GM12872 (cell line): ENCODE measurements around the gene RASIP1.

Experiments
- TF ChIP-seq, protein P1 (sequence below): IDR thresholded peaks from 3 replicates; pipeline ENCODE4 v1.5.1; 2011; ENCODE audit warnings: low read depth, mild to moderate bottlenecking, low read length, moderate library complexity; ENCODE audit not compliant: insufficient read depth

The RASIP1 gene, protein sequence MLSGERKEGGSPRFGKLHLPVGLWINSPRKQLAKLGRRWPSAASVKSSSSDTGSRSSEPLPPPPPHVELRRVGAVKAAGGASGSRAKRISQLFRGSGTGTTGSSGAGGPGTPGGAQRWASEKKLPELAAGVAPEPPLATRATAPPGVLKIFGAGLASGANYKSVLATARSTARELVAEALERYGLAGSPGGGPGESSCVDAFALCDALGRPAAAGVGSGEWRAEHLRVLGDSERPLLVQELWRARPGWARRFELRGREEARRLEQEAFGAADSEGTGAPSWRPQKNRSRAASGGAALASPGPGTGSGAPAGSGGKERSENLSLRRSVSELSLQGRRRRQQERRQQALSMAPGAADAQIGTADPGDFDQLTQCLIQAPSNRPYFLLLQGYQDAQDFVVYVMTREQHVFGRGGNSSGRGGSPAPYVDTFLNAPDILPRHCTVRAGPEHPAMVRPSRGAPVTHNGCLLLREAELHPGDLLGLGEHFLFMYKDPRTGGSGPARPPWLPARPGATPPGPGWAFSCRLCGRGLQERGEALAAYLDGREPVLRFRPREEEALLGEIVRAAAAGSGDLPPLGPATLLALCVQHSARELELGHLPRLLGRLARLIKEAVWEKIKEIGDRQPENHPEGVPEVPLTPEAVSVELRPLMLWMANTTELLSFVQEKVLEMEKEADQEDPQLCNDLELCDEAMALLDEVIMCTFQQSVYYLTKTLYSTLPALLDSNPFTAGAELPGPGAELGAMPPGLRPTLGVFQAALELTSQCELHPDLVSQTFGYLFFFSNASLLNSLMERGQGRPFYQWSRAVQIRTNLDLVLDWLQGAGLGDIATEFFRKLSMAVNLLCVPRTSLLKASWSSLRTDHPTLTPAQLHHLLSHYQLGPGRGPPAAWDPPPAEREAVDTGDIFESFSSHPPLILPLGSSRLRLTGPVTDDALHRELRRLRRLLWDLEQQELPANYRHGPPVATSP

DNA sequence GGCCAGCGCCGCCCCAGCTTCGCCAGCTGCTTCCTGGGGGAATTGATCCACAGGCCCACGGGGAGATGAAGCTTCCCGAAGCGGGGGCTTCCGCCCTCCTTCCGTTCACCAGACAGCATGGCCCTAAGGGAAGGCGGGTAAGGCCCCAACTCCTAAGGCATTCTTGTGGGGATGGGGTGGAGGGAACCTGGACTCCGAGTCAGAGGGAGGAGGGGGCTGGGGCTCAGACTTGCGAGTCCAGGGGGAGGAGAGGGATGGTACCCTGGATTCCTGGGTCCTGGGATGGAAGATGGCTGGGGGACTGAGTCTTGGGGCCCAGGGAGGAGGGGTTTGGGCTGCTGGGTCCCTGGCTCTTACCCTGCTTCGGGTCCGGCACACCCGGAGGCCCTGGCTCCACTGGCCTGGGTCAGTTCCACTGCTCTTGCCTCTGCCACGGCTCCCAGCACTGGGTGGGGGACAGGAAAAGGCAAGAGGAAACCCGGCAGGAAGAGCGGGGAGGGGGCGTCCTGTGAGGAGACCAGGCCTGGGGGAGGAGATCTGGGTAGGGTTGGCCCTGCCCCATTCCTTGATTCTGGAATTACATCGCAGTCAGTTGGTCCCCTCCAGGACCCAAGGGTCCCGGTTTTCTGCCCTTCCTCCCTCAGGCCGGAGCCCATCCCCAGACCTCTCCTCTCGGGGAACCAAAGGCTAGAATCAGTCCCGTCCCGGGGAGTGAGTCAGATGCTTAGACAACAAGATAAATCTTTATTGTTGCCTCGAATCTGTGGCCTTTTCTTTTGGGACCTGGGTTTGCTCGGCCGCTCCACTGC is at the start of gene RASIP1:
TSS of gene RASIP1 (minus strand) at position 447 of the 809 bp plus-strand sequence. CDS start at position 119, 328 bp downstream.
- TF ChIP-seq, protein P1, sequence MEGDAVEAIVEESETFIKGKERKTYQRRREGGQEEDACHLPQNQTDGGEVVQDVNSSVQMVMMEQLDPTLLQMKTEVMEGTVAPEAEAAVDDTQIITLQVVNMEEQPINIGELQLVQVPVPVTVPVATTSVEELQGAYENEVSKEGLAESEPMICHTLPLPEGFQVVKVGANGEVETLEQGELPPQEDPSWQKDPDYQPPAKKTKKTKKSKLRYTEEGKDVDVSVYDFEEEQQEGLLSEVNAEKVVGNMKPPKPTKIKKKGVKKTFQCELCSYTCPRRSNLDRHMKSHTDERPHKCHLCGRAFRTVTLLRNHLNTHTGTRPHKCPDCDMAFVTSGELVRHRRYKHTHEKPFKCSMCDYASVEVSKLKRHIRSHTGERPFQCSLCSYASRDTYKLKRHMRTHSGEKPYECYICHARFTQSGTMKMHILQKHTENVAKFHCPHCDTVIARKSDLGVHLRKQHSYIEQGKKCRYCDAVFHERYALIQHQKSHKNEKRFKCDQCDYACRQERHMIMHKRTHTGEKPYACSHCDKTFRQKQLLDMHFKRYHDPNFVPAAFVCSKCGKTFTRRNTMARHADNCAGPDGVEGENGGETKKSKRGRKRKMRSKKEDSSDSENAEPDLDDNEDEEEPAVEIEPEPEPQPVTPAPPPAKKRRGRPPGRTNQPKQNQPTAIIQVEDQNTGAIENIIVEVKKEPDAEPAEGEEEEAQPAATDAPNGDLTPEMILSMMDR = no peak

DNA sequence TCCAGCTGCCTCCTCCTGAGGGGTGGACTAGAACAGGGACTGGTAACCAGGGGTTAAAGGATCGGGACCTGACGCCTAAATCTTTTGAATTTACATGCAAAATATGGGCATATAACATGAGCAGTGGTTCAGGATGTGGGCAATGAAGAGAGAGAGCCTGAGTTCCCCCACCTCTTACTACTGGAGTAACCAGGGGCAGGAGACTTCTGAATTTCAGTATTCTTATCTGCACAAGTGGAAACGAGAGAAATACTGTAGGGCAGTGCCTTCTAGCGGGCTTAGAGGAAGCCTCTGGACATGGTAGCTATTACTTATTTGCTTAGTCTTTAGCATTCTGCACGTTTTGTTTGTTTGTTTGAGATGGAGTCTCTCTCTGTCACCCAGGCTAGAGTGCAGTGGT is 44.1 kb upstream of the RASIP1 start:
- TF ChIP-seq, protein P1 = no peak

DNA sequence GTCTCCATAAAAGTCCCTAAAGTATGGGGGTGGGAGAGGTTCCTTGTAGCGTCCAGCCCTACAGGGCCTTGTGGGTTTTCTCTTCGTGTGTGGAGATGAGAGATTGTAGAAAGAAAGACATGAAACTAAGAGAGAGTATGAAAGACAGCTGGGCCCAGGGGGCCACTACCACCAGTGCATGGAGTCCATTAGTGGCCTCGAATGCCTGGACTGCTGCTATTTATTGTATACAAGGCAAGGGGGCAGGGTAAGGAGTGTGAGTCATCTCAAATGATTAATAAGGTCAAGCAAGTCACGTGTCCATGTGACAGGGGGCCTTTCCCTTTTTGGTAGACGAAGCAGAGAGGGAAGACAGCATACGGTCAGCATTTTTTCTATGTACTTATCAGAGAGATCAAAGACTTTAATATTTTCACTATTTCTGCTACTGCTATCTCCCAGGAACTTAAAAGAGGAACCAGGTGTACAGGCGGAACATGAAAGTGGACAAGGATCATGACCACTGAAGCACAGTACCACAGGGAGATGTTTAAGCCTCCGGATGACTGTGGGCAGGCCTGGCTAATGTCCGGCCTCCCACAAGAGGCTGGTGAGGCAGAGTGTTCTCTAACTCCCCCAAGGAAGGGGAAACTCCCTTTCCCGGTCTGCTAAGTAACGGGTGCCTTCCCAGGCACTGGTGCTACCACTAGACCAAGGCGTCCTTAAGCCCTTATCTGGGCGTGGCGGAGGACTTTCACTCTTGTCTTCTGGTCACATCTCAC is 40.4 kb upstream of the RASIP1 start:
- TF ChIP-seq, protein P1 = no peak

DNA sequence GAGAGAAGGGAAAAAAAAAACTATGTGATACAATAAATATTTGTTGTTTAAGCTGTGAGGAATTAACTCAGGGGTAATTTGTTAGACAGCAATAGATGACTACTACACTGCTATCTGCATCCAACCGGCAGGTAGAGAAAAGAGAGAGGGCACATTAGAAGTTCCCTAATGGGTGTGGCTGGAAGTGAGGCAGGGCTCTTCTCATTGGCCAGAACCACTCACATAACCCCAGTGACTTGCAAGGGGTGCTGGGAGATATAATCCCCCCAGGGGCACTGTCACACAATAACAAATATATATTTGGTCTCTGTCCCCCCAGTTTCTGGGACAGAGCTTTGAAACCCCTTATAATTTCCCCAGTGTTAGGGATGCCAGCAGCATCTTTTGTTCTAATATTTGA is 39.2 kb upstream of the RASIP1 start:
- TF ChIP-seq, protein P1 = no peak

DNA sequence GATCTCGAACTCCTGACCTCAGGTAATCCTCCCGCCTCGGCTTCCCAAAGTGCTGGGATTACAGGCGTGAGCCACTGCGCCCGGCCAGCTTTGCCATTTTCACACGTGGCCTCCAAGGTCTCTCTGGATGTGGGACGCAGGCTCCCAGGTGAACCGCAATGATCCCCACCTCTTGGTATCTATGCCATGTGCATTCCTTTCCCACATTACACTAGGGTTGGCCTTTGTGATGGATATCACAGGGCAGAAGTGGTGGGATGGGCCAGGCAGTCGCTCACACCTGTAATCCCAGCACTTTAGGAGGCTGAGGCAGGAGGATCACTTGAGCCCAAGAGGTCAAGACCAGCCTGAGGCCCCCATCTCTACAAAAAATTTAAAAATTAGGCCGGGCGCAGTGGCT is 37.3 kb upstream of the RASIP1 start:
- TF ChIP-seq, protein P1 = no peak

DNA sequence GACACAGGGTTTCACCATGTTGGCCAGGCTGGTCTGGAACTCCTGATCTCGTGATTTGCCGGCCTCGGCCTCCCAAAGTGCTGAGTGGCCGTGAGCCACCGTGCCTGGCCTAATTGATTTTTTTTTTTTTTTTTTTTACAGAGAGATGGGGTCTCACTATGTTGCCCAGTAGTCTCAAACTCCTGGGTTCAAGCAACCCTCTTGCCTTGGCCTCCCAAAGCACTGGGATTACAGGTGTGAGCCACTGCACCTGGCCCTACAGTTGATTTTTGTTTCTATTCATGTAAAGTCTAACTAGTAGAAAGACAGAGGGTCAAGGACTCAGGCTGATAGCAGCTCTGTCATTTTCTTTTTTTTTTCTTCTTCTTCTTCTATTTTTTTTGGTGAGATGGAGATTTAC is 36.7 kb upstream of the RASIP1 start:
- TF ChIP-seq, protein P1 = no peak
